ENCODE results near the gene TRIO. TPM values are rescaled to one million over a fixed set of nuclear protein-coding genes. Genes with fewer than 3 reads are reported as not detected.

Gene TRIO
- total and polyA plus RNA-seq, 3 experiments from 2014 or later: 0.89 to 4.4 (median 4.2) TPM

GRCh38 chr5:14227513-14227912 is 84.4 kb downstream of the TRIO start:
- ChIA-PET CTCF (no interaction called here), POLR2A (no interaction called here)
- H3K27ac ChIP-seq (ENCODE audit: low read depth, low read length): no peak overlapping the region
- H3K36me3 ChIP-seq (ENCODE audit: insufficient read depth, low read length): no peaks in the 10 kb centered on the region
- H3K4me3 ChIP-seq (ENCODE audit: low read length): no peak overlapping the region
- no peak overlapping the region for H3K4me3 Mint-ChIP-seq
- peaks cover 0 to 26% (median 0%) of the 10 kb centered on the region in 5 donors for H3K9me3 Mint-ChIP-seq
- H3K4me1 Mint-ChIP-seq: no peaks in the 10 kb centered on the region
- H3K27me3 ChIP-seq (ENCODE audit: insufficient read depth, low read length, poor library complexity, severe bottlenecking): no peaks in the 10 kb centered on the region
- H3K4me1 ChIP-seq (ENCODE audit: insufficient read depth, low read length): no peaks in the 10 kb centered on the region
- no peak for DNase-seq
- no peak overlapping the region for H3K27ac Mint-ChIP-seq
- H3K36me3 Mint-ChIP-seq: no peaks in the 10 kb centered on the region
- H3K9me3 ChIP-seq (ENCODE audit: low read length): no peaks in the 10 kb centered on the region
- peaks cover 8 to 20% of the 10 kb centered on the region in 2 donors for H3K27me3 Mint-ChIP-seq

- Mint-ChIP-seq H3K4me1 (no peaks in the 10 kb centered on the region), H3K27me3 (peaks cover 7 to 18% of the 10 kb centered on the region in 2 donors), H3K36me3 (no peaks in the 10 kb centered on the region), H3K27ac (no peak overlapping the region), H3K4me3 (no peak overlapping the region), H3K9me3 (peaks cover 0 to 19% (median 0%) of the 10 kb centered on the region in 5 donors)
- no peaks in the 10 kb centered on the region for H3K9me3 ChIP-seq (ENCODE audit: low read length)
- CTCF ChIA-PET: no interaction called here
- no peak overlapping the region for H3K27ac ChIP-seq (ENCODE audit: low read depth, low read length)
- no peaks in the 10 kb centered on the region for H3K4me1 ChIP-seq (ENCODE audit: insufficient read depth, low read length)
- no peaks in the 10 kb centered on the region for H3K36me3 ChIP-seq (ENCODE audit: insufficient read depth, low read length)
- POLR2A ChIA-PET: no interaction called here
- no peaks in the 10 kb centered on the region for H3K27me3 ChIP-seq (ENCODE audit: insufficient read depth, low read length, poor library complexity, severe bottlenecking)
- no peak for DNase-seq
- H3K4me3 ChIP-seq (ENCODE audit: low read length): no peak overlapping the region
Observed at GRCh38 chr5:14228219-14228618, 85.1 kb downstream of the TRIO start.

GRCh38 chr5:14229181-14229580 is 86.0 kb downstream of the TRIO start:
- Mint-ChIP-seq H3K4me1 (no peaks in the 10 kb centered on the region), H3K36me3 (no peaks in the 10 kb centered on the region), H3K27ac (peak overlapping the region in 1 of 8 donors; percentile 1), H3K9me3 (peaks cover 0 to 21% (median 0%) of the 10 kb centered on the region in 5 donors), H3K4me3 (no peak overlapping the region), H3K27me3 (peaks cover 7 to 20% of the 10 kb centered on the region in 2 donors)
- Histone ChIP-seq H3K9me3 (ENCODE audit: low read length) (no peaks in the 10 kb centered on the region), H3K4me3 (ENCODE audit: low read length) (no peak overlapping the region), H3K4me1 (ENCODE audit: insufficient read depth, low read length) (no peaks in the 10 kb centered on the region), H3K27me3 (ENCODE audit: insufficient read depth, low read length, poor library complexity, severe bottlenecking) (no peaks in the 10 kb centered on the region), H3K36me3 (ENCODE audit: insufficient read depth, low read length) (no peaks in the 10 kb centered on the region), H3K27ac (ENCODE audit: low read depth, low read length) (no peak overlapping the region)
- ChIA-PET CTCF (no interaction called here), POLR2A (no interaction called here)
- DNase-seq: no peak

GRCh38 chr5:14229734-14230133 is 86.6 kb downstream of the TRIO start:
- Mint-ChIP-seq H3K4me1 (no peaks in the 10 kb centered on the region), H3K27ac (no peak overlapping the region), H3K4me3 (no peak overlapping the region), H3K9me3 (peaks cover 0 to 23% (median 0%) of the 10 kb centered on the region in 5 donors), H3K36me3 (no peaks in the 10 kb centered on the region), H3K27me3 (peaks cover 7 to 18% of the 10 kb centered on the region in 2 donors)
- Histone ChIP-seq H3K9me3 (ENCODE audit: low read length) (no peaks in the 10 kb centered on the region), H3K4me1 (ENCODE audit: insufficient read depth, low read length) (no peaks in the 10 kb centered on the region), H3K27me3 (ENCODE audit: insufficient read depth, low read length, poor library complexity, severe bottlenecking) (no peaks in the 10 kb centered on the region), H3K27ac (ENCODE audit: low read depth, low read length) (no peak overlapping the region), H3K36me3 (ENCODE audit: insufficient read depth, low read length) (no peaks in the 10 kb centered on the region), H3K4me3 (ENCODE audit: low read length) (no peak overlapping the region)
- no peak for DNase-seq
- POLR2A ChIA-PET: no interaction called here
- CTCF ChIA-PET: no interaction called here

DNA sequence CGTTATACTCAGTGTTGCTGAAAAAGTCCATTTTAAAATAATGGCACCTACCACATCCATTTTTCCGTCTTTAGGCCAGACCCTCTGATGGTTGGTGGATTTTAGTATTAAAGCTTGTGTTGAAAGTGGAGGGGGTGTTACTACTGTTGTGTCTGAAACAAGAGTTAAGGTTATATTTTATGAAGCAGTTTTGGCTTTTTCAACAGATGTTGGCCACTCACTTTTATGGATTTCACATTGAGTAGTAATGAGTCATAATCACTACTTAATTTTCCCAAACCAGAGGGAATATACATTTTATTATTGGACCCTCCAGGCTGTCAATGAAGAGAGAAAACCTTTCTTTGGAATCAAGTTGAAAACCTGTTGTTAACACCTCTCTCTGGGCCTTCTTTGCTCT is 88.0 kb downstream of the TRIO start:
- no peak for DNase-seq
- CTCF ChIA-PET: no interaction called here

GRCh38 chr5:14231890-14232289 is 88.7 kb downstream of the TRIO start:
- H3K4me3 Mint-ChIP-seq: no peak overlapping the region
- CTCF ChIA-PET: interaction anchor here (1.3 kb wide), 1 partner anchor 16 kb away, joined by 3 read pairs; no protein-coding TSS in a partner anchor
- no peaks in the 10 kb centered on the region for H3K4me1 ChIP-seq (ENCODE audit: insufficient read depth, low read length)

More for the DNA sequence above, 88.0 kb downstream of the TRIO start:
- no peak overlapping the region for H3K27ac ChIP-seq (ENCODE audit: low read depth, low read length)
- H3K4me3 Mint-ChIP-seq: no peak overlapping the region
- no peaks in the 10 kb centered on the region for H3K4me1 ChIP-seq (ENCODE audit: insufficient read depth, low read length)
- no peaks in the 10 kb centered on the region for H3K4me1 Mint-ChIP-seq
- H3K9me3 ChIP-seq (ENCODE audit: low read length): no peaks in the 10 kb centered on the region
- H3K27me3 ChIP-seq (ENCODE audit: insufficient read depth, low read length, poor library complexity, severe bottlenecking): no peaks in the 10 kb centered on the region
- POLR2A ChIA-PET: no interaction called here
- peaks cover 7 to 11% of the 10 kb centered on the region in 2 donors for H3K27me3 Mint-ChIP-seq
- no peak overlapping the region for H3K27ac Mint-ChIP-seq
- no peaks in the 10 kb centered on the region for H3K36me3 ChIP-seq (ENCODE audit: insufficient read depth, low read length)
- peaks cover 0 to 21% (median 0%) of the 10 kb centered on the region in 5 donors for H3K9me3 Mint-ChIP-seq
- H3K4me3 ChIP-seq (ENCODE audit: low read length): no peak overlapping the region
- H3K36me3 Mint-ChIP-seq: no peaks in the 10 kb centered on the region

DNA sequence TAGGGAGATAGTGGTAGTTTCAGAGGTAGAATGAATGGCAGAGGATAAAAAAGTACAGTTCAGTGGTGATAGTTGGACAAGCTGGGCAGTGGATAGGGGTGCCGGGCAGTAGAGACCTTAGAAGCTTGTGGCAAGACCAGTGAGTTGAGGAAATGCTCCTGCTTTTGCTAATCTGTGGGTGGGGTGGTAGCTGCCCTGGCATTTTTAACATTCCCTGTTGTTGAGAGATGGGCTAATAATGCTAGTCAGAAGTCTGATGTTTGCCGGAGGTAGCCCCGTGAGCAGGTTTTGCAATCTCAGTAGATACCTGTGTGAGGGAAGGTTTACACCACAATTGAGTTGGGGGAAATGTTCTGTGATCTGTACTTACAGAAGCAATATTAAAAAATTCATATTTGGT is 91.1 kb downstream of the TRIO start:
- CTCF ChIA-PET: no interaction called here

More at GRCh38 chr5:14231890-14232289, 88.7 kb downstream of the TRIO start:
- Mint-ChIP-seq H3K27ac (no peak overlapping the region), H3K4me1 (no peaks in the 10 kb centered on the region), H3K27me3 (peaks cover 4 to 11% of the 10 kb centered on the region in 2 donors), H3K36me3 (no peaks in the 10 kb centered on the region), H3K9me3 (peaks cover 0 to 21% (median 0%) of the 10 kb centered on the region in 5 donors)
- Histone ChIP-seq H3K36me3 (ENCODE audit: insufficient read depth, low read length) (no peaks in the 10 kb centered on the region), H3K27me3 (ENCODE audit: insufficient read depth, low read length, poor library complexity, severe bottlenecking) (no peaks in the 10 kb centered on the region), H3K4me3 (ENCODE audit: low read length) (no peak overlapping the region), H3K9me3 (ENCODE audit: low read length) (no peaks in the 10 kb centered on the region), H3K27ac (ENCODE audit: low read depth, low read length) (no peak overlapping the region)
- no peak for DNase-seq
- POLR2A ChIA-PET: no interaction called here

GRCh38 chr5:14235872-14236271 is 92.7 kb downstream of the TRIO start:
- ChIA-PET CTCF (no interaction called here), POLR2A (no interaction called here)
- Histone ChIP-seq H3K4me3 (ENCODE audit: low read length) (no peak overlapping the region), H3K27ac (ENCODE audit: low read depth, low read length) (no peak overlapping the region), H3K9me3 (ENCODE audit: low read length) (no peaks in the 10 kb centered on the region), H3K4me1 (ENCODE audit: insufficient read depth, low read length) (no peaks in the 10 kb centered on the region), H3K27me3 (ENCODE audit: insufficient read depth, low read length, poor library complexity, severe bottlenecking) (no peaks in the 10 kb centered on the region), H3K36me3 (ENCODE audit: insufficient read depth, low read length) (no peaks in the 10 kb centered on the region)
- no peak overlapping the region for H3K27ac Mint-ChIP-seq
- H3K9me3 Mint-ChIP-seq: peaks cover 0 to 27% (median 0%) of the 10 kb centered on the region in 5 donors
- peaks cover 4 to 11% of the 10 kb centered on the region in 2 donors for H3K27me3 Mint-ChIP-seq
- H3K4me3 Mint-ChIP-seq: no peak overlapping the region
- H3K4me1 Mint-ChIP-seq: no peaks in the 10 kb centered on the region
- H3K36me3 Mint-ChIP-seq: no peaks in the 10 kb centered on the region
- DNase-seq: no peak

More for the DNA sequence above, 91.1 kb downstream of the TRIO start:
- Mint-ChIP-seq H3K9me3 (peaks cover 0 to 30% (median 0%) of the 10 kb centered on the region in 5 donors), H3K36me3 (no peaks in the 10 kb centered on the region), H3K27me3 (peaks cover 4 to 11% of the 10 kb centered on the region in 2 donors), H3K4me3 (no peak overlapping the region), H3K4me1 (no peaks in the 10 kb centered on the region), H3K27ac (no peak overlapping the region)
- H3K4me1 ChIP-seq (ENCODE audit: insufficient read depth, low read length): no peaks in the 10 kb centered on the region
- no peak overlapping the region for H3K4me3 ChIP-seq (ENCODE audit: low read length)
- H3K9me3 ChIP-seq (ENCODE audit: low read length): no peaks in the 10 kb centered on the region
- no peaks in the 10 kb centered on the region for H3K36me3 ChIP-seq (ENCODE audit: insufficient read depth, low read length)
- H3K27me3 ChIP-seq (ENCODE audit: insufficient read depth, low read length, poor library complexity, severe bottlenecking): no peaks in the 10 kb centered on the region
- POLR2A ChIA-PET: no interaction called here
- no peak for DNase-seq
- no peak overlapping the region for H3K27ac ChIP-seq (ENCODE audit: low read depth, low read length)

GRCh38 chr5:14236757-14237156 is 93.6 kb downstream of the TRIO start:
- Histone ChIP-seq H3K36me3 (ENCODE audit: insufficient read depth, low read length) (no peaks in the 10 kb centered on the region), H3K27me3 (ENCODE audit: insufficient read depth, low read length, poor library complexity, severe bottlenecking) (no peaks in the 10 kb centered on the region), H3K9me3 (ENCODE audit: low read length) (no peaks in the 10 kb centered on the region), H3K4me3 (ENCODE audit: low read length) (no peak overlapping the region), H3K27ac (ENCODE audit: low read depth, low read length) (no peak overlapping the region), H3K4me1 (ENCODE audit: insufficient read depth, low read length) (no peaks in the 10 kb centered on the region)
- H3K27ac Mint-ChIP-seq: no peak overlapping the region
- POLR2A ChIA-PET: no interaction called here
- no peak overlapping the region for H3K4me3 Mint-ChIP-seq
- peaks cover 4 to 11% of the 10 kb centered on the region in 2 donors for H3K27me3 Mint-ChIP-seq
- H3K4me1 Mint-ChIP-seq: no peaks in the 10 kb centered on the region
- H3K9me3 Mint-ChIP-seq: peaks cover 0 to 30% (median 0%) of the 10 kb centered on the region in 5 donors
- no peak for DNase-seq
- H3K36me3 Mint-ChIP-seq: no peaks in the 10 kb centered on the region
- CTCF ChIA-PET: no interaction called here

All from CD8-positive, alpha-beta memory T cell (primary cell).